WTC11 (cell line): Measurements from ENCODE around the gene LCE6A. TPM values are rescaled to one million over a fixed set of nuclear protein-coding genes. Genes with fewer than 3 reads are reported as not detected.

ENCODE experiments used
- ATAC-seq: fragments of 200-7000 bp; cut with Tn5 transposase; 2 replicates; pipeline ENCODE4 v1.10.0; 2021; ENCODE audit warnings: mild to moderate bottlenecking, moderate library complexity
- CTCF ChIA-PET: fragments of 300-600 bp; sonication (Branson Sonifier 250); formaldehyde crosslinking; loops from one replicate; lab custom pipeline; 2021; ENCODE audit warnings: antibody characterized with exemption; lab: Charles Lee
- POLR2A ChIA-PET: fragments of 350-600 bp; sonication (Branson Sonifier 250); formaldehyde crosslinking; loops from one replicate; lab custom pipeline; 2021; ENCODE audit warnings: antibody characterized with exemption; lab: Charles Lee
- DNase-seq: peaks from one replicate; pipeline ENCODE4 v3.0.0; 2021; ENCODE audit warnings: low spot score
- H3K27ac Mint-ChIP-seq: 2 replicates; pipeline ENCODE4 v1.8.0; 2021; ENCODE audit warnings: mixed read lengths
- H3K27me3 Mint-ChIP-seq: 2 replicates; pipeline ENCODE4 v1.8.0; 2021; ENCODE audit warnings: low read depth, mild to moderate bottlenecking, moderate library complexity, mixed read lengths
- H3K36me3 Mint-ChIP-seq: 2 replicates; pipeline ENCODE4 v1.8.0; 2021; ENCODE audit warnings: mixed read lengths
- H3K4me1 Mint-ChIP-seq: 2 replicates; pipeline ENCODE4 v1.8.0; 2022; ENCODE audit warnings: mixed read lengths
- H3K4me3 Mint-ChIP-seq: 2 replicates; pipeline ENCODE4 v1.8.0; 2021; ENCODE audit warnings: mild to moderate bottlenecking, moderate library complexity, mixed read lengths
- H3K9me3 Mint-ChIP-seq: 2 replicates; pipeline ENCODE4 v1.8.0; 2021; ENCODE audit warnings: mixed read lengths
- FOXP1 ChIP-seq: sonication (generic); formaldehyde crosslinking; IDR thresholded peaks from 2 replicates; pipeline ENCODE4 v1.8.0; 2022; ENCODE audit warnings: missing genetic modification reagents, mild to moderate bottlenecking, moderate library complexity, borderline replicate concordance
- GABPB1 ChIP-seq: sonication (generic); formaldehyde crosslinking; IDR thresholded peaks from 2 replicates; pipeline ENCODE4 v1.8.1; 2023; ENCODE audit warnings: mild to moderate bottlenecking, missing genetic modification reagents
- NR1H2 ChIP-seq: sonication (generic); formaldehyde crosslinking; IDR thresholded peaks from 2 replicates; pipeline ENCODE4 v1.9.0; 2021; ENCODE audit warnings: mild to moderate bottlenecking, moderate library complexity, missing genetic modification reagents
- SMAD4 ChIP-seq: sonication (generic); formaldehyde crosslinking; IDR thresholded peaks from 2 replicates; pipeline ENCODE4 v1.8.0; 2022; ENCODE audit warnings: mild to moderate bottlenecking, missing genetic modification reagents
- TEAD1 ChIP-seq: sonication (generic); formaldehyde crosslinking; IDR thresholded peaks from 2 replicates; pipeline ENCODE4 v1.8.0; 2022; ENCODE audit warnings: mild to moderate bottlenecking, missing genetic modification reagents
- ZBTB21 ChIP-seq: sonication (generic); formaldehyde crosslinking; IDR thresholded peaks from 2 replicates; pipeline ENCODE4 v1.8.1; 2023; ENCODE audit warnings: mild to moderate bottlenecking, missing genetic modification reagents, borderline replicate concordance
- total RNA-seq: library from RNA; stranded (reverse); gene quantifications from 3 replicates; pipeline ENCODE4 v1.2.3, GENCODE V29; 2021
- TF ChIP-seq, protein P1 (sequence below): fragments of 250-450 bp; sonication (Bioruptor Pico); IDR thresholded peaks from 2 replicates; pipeline ENCODE4 v1.8.0; 2021; ENCODE audit warnings: mild to moderate bottlenecking
- TF ChIP-seq, protein P2 (sequence below): fragments of 250-450 bp; sonication (Bioruptor Pico); IDR thresholded peaks from 2 replicates; pipeline ENCODE4 v1.9.0; 2021; ENCODE audit warnings: mild to moderate bottlenecking, borderline replicate concordance
- TF ChIP-seq, protein P3 (sequence below): sonication (generic); formaldehyde crosslinking; IDR thresholded peaks from 2 replicates; pipeline ENCODE4 v1.8.1; 2022; ENCODE audit warnings: low read depth, mild to moderate bottlenecking, moderate library complexity, missing genetic modification reagents, borderline replicate concordance
- TF ChIP-seq, protein P4 (sequence below): sonication (generic); formaldehyde crosslinking; IDR thresholded peaks from 2 replicates; pipeline ENCODE4 v1.8.1; 2023; ENCODE audit warnings: mild to moderate bottlenecking, missing genetic modification reagents
- TF ChIP-seq, protein P5 (sequence below): sonication (generic); formaldehyde crosslinking; IDR thresholded peaks from 2 replicates; pipeline ENCODE4 v1.8.1; 2023; ENCODE audit warnings: mild to moderate bottlenecking, missing genetic modification reagents, borderline replicate concordance

Gene LCE6A
- total RNA-seq, 1 experiment from 2014 or later, result not detected

DNA sequence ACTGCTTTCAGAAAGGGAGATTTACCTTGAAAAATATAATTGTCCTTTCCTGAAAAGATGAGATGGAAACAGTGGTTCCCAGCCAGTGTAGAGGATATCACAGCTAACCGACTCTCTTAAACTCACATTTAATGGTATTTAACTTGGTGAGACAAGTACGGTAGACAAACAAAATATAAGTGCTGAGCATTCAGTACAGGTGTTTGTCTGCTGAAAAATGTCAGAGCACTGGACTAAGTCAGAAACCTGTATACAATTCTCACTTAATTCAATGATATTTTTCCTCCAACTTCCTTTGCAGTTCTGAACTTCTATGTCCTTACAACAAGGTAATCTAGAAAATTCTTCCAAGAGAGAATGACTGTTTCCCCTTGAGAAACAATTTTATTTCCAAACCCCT, 31.0 kb upstream of the LCE6A start, which contains the start of gene LCE1B (continued):
- TF ChIP-seq, protein P1, sequence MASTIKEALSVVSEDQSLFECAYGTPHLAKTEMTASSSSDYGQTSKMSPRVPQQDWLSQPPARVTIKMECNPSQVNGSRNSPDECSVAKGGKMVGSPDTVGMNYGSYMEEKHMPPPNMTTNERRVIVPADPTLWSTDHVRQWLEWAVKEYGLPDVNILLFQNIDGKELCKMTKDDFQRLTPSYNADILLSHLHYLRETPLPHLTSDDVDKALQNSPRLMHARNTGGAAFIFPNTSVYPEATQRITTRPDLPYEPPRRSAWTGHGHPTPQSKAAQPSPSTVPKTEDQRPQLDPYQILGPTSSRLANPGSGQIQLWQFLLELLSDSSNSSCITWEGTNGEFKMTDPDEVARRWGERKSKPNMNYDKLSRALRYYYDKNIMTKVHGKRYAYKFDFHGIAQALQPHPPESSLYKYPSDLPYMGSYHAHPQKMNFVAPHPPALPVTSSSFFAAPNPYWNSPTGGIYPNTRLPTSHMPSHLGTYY (CRISPR knock-in tag), result no peak
- TF ChIP-seq FOXP1 (CRISPR knock-in tag), result no peak
- TF ChIP-seq, protein P2, sequence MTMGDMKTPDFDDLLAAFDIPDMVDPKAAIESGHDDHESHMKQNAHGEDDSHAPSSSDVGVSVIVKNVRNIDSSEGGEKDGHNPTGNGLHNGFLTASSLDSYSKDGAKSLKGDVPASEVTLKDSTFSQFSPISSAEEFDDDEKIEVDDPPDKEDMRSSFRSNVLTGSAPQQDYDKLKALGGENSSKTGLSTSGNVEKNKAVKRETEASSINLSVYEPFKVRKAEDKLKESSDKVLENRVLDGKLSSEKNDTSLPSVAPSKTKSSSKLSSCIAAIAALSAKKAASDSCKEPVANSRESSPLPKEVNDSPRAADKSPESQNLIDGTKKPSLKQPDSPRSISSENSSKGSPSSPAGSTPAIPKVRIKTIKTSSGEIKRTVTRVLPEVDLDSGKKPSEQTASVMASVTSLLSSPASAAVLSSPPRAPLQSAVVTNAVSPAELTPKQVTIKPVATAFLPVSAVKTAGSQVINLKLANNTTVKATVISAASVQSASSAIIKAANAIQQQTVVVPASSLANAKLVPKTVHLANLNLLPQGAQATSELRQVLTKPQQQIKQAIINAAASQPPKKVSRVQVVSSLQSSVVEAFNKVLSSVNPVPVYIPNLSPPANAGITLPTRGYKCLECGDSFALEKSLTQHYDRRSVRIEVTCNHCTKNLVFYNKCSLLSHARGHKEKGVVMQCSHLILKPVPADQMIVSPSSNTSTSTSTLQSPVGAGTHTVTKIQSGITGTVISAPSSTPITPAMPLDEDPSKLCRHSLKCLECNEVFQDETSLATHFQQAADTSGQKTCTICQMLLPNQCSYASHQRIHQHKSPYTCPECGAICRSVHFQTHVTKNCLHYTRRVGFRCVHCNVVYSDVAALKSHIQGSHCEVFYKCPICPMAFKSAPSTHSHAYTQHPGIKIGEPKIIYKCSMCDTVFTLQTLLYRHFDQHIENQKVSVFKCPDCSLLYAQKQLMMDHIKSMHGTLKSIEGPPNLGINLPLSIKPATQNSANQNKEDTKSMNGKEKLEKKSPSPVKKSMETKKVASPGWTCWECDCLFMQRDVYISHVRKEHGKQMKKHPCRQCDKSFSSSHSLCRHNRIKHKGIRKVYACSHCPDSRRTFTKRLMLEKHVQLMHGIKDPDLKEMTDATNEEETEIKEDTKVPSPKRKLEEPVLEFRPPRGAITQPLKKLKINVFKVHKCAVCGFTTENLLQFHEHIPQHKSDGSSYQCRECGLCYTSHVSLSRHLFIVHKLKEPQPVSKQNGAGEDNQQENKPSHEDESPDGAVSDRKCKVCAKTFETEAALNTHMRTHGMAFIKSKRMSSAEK (CRISPR knock-in tag), result no peak
- TF ChIP-seq, protein P3, sequence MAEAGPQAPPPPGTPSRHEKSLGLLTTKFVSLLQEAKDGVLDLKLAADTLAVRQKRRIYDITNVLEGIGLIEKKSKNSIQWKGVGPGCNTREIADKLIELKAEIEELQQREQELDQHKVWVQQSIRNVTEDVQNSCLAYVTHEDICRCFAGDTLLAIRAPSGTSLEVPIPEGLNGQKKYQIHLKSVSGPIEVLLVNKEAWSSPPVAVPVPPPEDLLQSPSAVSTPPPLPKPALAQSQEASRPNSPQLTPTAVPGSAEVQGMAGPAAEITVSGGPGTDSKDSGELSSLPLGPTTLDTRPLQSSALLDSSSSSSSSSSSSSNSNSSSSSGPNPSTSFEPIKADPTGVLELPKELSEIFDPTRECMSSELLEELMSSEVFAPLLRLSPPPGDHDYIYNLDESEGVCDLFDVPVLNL (CRISPR knock-in tag), result no peak
- TF ChIP-seq, all 79 proteins: peak for 0

DNA sequence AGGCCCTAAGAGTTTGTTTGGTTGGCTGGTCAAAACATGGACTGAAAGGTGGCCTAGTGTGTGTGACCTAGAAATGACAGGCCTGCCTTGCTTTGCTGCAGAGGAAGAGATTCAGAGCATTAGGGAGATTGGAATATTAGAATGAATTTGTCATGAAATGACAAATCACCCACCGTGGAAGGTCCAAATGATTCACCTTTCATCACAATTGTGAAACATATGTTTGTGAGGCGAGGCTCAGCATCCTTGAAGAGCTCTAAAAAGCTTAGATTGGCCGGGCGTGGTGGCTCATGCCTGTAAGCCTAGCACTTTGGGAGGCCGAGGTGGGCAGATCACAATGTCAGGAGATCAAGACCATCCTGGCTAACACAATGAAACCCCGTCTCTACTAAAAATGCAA, 25.3 kb upstream of the LCE6A start:
- no peak for TF ChIP-seq TEAD1
- no peak for TF ChIP-seq ZBTB21 (CRISPR knock-in tag)
- TF ChIP-seq SMAD4 (CRISPR knock-in tag), result no peak
- no peak for TF ChIP-seq GABPB1 (CRISPR knock-in tag)
- Mint-ChIP-seq H3K9me3 (peaks cover 70% of the 10 kb centered on the region), H3K4me1 (no peaks in the 10 kb centered on the region), H3K27ac (no peak overlapping the region), H3K36me3 (peaks cover 51% of the 10 kb centered on the region), H3K4me3 (no peak overlapping the region), H3K27me3 (peaks cover 11% of the 10 kb centered on the region)
- POLR2A ChIA-PET, result no interaction called here
- CTCF ChIA-PET, result no interaction called here
- DNase-seq (no peak), ATAC-seq (no peak)

DNA sequence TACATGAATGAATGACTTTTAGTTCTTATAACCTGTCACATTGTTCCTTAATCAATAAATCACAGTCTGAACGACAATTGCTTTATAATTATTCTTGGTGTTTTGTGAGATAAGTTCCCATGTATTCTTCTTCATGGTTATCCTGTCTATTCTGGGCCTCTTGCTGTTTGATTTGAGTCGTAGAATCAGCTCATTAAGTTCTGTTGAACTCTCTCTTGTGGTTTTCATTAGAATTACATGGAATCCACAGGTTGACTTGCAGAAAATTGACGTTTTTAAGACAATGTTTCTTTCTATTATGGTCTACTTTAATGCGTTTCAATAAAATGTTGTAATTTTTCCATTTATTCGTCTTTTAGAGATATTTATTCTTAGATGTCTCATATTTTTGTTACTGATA, 19.4 kb upstream of the LCE6A start:
- H3K27ac Mint-ChIP-seq, result no peak overlapping the region
- H3K4me3 Mint-ChIP-seq, result no peak overlapping the region
- H3K4me1 Mint-ChIP-seq, result no peaks in the 10 kb centered on the region
- peaks cover 49% of the 10 kb centered on the region for H3K36me3 Mint-ChIP-seq
- POLR2A ChIA-PET, result no interaction called here
- H3K27me3 Mint-ChIP-seq, result peaks cover 9% of the 10 kb centered on the region; the same call in 1 of the 2 replicates
- CTCF ChIA-PET, result no interaction called here
- TF ChIP-seq NR1H2, result no peak
- TF ChIP-seq, protein P4, sequence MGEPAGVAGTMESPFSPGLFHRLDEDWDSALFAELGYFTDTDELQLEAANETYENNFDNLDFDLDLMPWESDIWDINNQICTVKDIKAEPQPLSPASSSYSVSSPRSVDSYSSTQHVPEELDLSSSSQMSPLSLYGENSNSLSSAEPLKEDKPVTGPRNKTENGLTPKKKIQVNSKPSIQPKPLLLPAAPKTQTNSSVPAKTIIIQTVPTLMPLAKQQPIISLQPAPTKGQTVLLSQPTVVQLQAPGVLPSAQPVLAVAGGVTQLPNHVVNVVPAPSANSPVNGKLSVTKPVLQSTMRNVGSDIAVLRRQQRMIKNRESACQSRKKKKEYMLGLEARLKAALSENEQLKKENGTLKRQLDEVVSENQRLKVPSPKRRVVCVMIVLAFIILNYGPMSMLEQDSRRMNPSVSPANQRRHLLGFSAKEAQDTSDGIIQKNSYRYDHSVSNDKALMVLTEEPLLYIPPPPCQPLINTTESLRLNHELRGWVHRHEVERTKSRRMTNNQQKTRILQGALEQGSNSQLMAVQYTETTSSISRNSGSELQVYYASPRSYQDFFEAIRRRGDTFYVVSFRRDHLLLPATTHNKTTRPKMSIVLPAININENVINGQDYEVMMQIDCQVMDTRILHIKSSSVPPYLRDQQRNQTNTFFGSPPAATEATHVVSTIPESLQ (CRISPR knock-in tag), result no peak
- TF ChIP-seq, protein P5, sequence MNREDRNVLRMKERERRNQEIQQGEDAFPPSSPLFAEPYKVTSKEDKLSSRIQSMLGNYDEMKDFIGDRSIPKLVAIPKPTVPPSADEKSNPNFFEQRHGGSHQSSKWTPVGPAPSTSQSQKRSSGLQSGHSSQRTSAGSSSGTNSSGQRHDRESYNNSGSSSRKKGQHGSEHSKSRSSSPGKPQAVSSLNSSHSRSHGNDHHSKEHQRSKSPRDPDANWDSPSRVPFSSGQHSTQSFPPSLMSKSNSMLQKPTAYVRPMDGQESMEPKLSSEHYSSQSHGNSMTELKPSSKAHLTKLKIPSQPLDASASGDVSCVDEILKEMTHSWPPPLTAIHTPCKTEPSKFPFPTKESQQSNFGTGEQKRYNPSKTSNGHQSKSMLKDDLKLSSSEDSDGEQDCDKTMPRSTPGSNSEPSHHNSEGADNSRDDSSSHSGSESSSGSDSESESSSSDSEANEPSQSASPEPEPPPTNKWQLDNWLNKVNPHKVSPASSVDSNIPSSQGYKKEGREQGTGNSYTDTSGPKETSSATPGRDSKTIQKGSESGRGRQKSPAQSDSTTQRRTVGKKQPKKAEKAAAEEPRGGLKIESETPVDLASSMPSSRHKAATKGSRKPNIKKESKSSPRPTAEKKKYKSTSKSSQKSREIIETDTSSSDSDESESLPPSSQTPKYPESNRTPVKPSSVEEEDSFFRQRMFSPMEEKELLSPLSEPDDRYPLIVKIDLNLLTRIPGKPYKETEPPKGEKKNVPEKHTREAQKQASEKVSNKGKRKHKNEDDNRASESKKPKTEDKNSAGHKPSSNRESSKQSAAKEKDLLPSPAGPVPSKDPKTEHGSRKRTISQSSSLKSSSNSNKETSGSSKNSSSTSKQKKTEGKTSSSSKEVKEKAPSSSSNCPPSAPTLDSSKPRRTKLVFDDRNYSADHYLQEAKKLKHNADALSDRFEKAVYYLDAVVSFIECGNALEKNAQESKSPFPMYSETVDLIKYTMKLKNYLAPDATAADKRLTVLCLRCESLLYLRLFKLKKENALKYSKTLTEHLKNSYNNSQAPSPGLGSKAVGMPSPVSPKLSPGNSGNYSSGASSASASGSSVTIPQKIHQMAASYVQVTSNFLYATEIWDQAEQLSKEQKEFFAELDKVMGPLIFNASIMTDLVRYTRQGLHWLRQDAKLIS (CRISPR knock-in tag), result no peak
- DNase-seq (no peak), ATAC-seq (no peak)
- peaks cover 66% of the 10 kb centered on the region for H3K9me3 Mint-ChIP-seq
